ENCODE measurements around the gene OR52E2. TPM values are rescaled to one million over a fixed set of nuclear protein-coding genes. Genes with fewer than 3 reads are reported as not detected.

OR52E2 gene
- total RNA-seq, 2 donors from 2014 or later, result not detected

DNA sequence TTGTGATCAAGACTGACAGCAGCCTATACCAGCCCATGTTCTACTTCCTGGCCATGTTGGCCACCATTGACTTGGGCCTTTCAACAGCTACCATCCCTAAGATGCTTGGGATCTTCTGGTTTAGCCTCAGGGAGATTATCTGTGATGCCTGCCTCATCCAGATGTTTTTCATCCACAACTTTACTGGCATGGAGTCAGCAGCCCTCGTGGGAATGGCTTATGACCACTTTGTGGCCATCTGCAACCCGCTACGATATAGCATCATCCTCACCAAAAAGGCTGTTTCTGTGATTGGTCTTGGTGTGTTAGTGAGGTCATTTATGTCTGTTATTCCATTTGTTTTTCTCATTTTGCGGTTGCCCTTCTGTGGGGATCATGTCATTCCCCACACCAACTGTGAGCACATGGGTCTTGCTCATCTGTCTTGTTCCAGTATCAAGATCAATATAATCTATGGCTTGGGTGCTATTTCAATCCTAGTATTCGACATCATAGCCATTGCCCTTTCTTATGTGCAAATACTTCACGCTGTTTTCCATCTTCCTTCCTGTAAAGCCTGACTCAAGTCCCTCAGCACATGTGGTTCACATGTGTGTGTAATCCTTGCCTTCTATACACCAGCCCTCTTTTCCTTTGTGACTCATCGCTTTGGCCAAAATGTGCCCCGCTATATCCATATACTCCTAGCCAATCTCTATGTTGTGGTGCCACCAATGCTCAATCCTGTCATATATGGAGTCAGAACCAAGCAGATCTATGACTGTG is 33.6 kb upstream of the OR52E2 start:
- Histone ChIP-seq H3K4me3 (no peak overlapping the region), H3K27me3 (replicated peaks; ENCODE audit: insufficient read depth) (no peaks in the 10 kb centered on the region), H3K9me3 (no peaks in the 10 kb centered on the region), H3K36me3 (no peaks in the 10 kb centered on the region), H3K27ac (no peak overlapping the region), H3K4me1 (ENCODE audit: control insufficient read depth in 1 of 2, low read depth in 2 of 2) (no peaks in the 10 kb centered on the region)
- no peak for DNase-seq (ENCODE audit: low spot score)
- no peak for TF ChIP-seq CTCF (IDR thresholded peaks at IDR 0.05)
- ATAC-seq (ENCODE audit: insufficient number of reproducible peaks, low FRiP score, low read depth), result no peak

DNA sequence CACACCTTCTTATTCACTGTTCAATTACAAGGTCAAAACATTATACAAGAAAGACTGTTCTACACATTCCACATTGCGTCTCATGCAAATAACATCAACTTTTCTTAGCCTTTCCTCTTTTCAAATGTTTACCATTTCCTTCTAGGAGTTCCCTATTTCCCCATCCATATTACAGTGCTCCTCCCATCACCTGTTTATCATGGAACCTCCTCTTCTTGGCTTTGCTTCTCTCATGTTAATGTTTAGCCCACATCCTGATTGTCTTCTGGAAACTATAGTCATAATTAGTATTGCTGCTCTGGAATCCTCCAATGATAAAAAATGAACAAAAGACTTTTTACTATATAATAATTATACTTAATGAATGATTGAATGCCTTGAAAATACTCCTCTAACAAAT is 31.2 kb upstream of the OR52E2 start:
- Histone ChIP-seq H3K27ac (no peak overlapping the region), H3K27me3 (replicated peaks; ENCODE audit: insufficient read depth) (no peaks in the 10 kb centered on the region), H3K4me1 (ENCODE audit: control insufficient read depth in 1 of 2, low read depth in 2 of 2) (no peaks in the 10 kb centered on the region), H3K9me3 (no peaks in the 10 kb centered on the region), H3K36me3 (no peaks in the 10 kb centered on the region), H3K4me3 (no peak overlapping the region)
- ATAC-seq (ENCODE audit: insufficient number of reproducible peaks, low FRiP score, low read depth) (no peak), DNase-seq (ENCODE audit: low spot score) (no peak)
- TF ChIP-seq CTCF (IDR thresholded peaks at IDR 0.05), result no peak

DNA sequence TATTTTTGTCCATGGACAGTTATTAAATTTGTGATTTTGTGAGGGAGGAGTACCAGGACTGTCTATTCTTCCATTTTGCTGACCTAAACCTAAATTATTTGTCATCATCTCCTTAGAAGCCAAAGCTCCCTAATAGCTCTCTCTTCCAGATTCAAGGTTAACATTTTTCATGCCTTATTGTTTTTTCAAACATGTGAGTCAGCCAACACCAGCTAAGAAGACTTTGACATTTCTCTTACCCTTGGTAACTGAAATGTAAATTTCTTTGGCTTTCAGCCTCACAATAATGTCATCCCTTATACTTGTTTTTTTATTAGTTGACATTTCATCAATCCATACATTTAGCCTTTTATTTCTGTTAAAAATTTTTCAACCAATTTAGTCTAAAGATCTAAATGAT is 29.1 kb upstream of the OR52E2 start:
- TF ChIP-seq CTCF (IDR thresholded peaks at IDR 0.05), result no peak
- Histone ChIP-seq H3K9me3 (no peaks in the 10 kb centered on the region), H3K36me3 (no peaks in the 10 kb centered on the region), H3K27ac (no peak overlapping the region), H3K4me3 (no peak overlapping the region), H3K27me3 (replicated peaks; ENCODE audit: insufficient read depth) (no peaks in the 10 kb centered on the region), H3K4me1 (ENCODE audit: control insufficient read depth in 1 of 2, low read depth in 2 of 2) (no peaks in the 10 kb centered on the region)
- ATAC-seq (ENCODE audit: insufficient number of reproducible peaks, low FRiP score, low read depth), result no peak
- DNase-seq (ENCODE audit: low spot score), result no peak

DNA sequence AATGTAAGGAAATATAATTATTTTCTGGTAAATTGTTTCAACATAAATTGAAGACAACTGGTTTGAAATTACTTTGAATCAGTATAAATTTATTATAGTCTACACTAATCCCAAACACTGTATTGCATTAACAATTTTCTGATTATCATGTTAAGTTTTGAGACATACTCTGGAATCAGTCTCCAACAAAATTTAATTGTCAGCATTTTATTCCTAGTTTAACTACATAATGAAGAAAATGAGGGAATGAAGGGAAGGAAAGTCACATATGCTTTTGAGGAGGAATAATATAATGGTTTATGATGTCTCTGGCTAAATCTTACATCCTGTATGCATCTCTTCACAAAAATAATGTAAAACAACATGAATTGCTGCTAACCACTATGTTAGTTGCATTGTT is 24.2 kb upstream of the OR52E2 start:
- DNase-seq (ENCODE audit: low spot score), result no peak
- no peak overlapping the region for H3K4me3 ChIP-seq

GRCh38 chr11:5081405-5081804 is 22.0 kb upstream of the OR52E2 start:
- H3K36me3 ChIP-seq, result no peaks in the 10 kb centered on the region
- H3K27ac ChIP-seq, result no peak overlapping the region
- DNase-seq (ENCODE audit: low spot score) (no peak), ATAC-seq (ENCODE audit: insufficient number of reproducible peaks, low FRiP score, low read depth) (no peak)
- TF ChIP-seq CTCF (IDR thresholded peaks at IDR 0.05), result no peak
- H3K27me3 ChIP-seq (replicated peaks; ENCODE audit: insufficient read depth), result no peaks in the 10 kb centered on the region
- no peaks in the 10 kb centered on the region for H3K9me3 ChIP-seq
- no peaks in the 10 kb centered on the region for H3K4me1 ChIP-seq (ENCODE audit: control insufficient read depth in 1 of 2, low read depth in 2 of 2)
- H3K4me3 ChIP-seq, result no peak overlapping the region

More for the DNA sequence above, 24.2 kb upstream of the OR52E2 start:
- no peak overlapping the region for H3K27ac ChIP-seq
- H3K36me3 ChIP-seq, result no peaks in the 10 kb centered on the region
- H3K9me3 ChIP-seq, result no peaks in the 10 kb centered on the region
- no peaks in the 10 kb centered on the region for H3K4me1 ChIP-seq (ENCODE audit: control insufficient read depth in 1 of 2, low read depth in 2 of 2)
- H3K27me3 ChIP-seq (replicated peaks; ENCODE audit: insufficient read depth), result no peaks in the 10 kb centered on the region
- no peak for ATAC-seq (ENCODE audit: insufficient number of reproducible peaks, low FRiP score, low read depth)
- no peak for TF ChIP-seq CTCF (IDR thresholded peaks at IDR 0.05)

All from thoracic aorta (tissue), 2 donors.